Skeletal muscle cell (primary cell): ENCODE measurements around the gene LIMA1.
A peak's percentile ranks its signal among the peaks of the same experiment; 100 is the strongest.
"Not testable (repeated sequence)": the region's sequence is repeated elsewhere in the genome, so short reads cannot be mapped to it uniquely, and the experiment has no call there.

Experiments used
- DNase-seq: peaks from one replicate; pipeline ENCODE4 v3.0.0-alpha.2; 2010; ENCODE audit warnings: low read depth
- H3K4me3 ChIP-seq: 2 replicates; pipeline ENCODE4 v1.5.1; 2011; ENCODE audit warnings: low read depth, mild to moderate bottlenecking, control low read depth, low read length, moderate library complexity

LIMA1 gene

DNA sequence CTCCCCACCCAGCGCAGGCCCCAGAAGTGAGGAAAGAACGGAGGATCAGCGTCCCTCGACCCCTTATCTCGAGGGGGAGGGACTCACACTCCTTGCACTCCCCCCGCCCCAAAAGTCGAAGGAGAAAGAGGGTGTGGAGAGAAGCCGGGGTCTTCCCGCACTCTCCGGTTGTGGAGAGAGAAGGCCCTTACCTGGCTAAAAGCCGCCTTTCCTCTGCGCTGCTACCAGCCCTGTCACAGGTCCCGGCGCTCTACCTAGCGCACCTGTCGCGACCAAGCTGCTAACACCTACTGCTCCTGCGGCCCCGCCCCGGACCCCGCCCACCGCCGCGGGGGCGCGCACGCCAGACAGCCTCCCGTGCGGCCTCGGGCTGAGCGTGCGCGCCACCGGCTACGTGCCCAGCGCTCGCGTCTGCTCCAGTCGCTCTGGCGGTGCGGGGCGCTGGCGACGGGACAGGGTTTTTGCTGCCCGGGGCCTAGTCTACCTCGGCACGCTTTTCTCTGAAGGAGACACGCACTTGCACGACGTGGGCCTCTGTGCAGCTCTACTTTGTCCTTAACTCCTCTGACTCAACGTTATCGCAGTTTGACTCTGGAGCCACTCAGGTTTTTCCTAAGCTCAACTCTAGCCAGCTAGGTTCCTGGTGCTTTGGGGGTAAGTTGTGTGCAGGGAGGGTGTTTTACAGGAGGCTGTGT is at the start of gene LIMA1:
TSS of gene LIMA1 (minus strand) at position 292 of the 695 bp plus-strand sequence. CDS start 34,769 bp downstream, outside the sequence.
- peak within 1 kb of the TSS; percentile 94 for H3K4me3 ChIP-seq
- DNase-seq = peak; percentile 27

DNA sequence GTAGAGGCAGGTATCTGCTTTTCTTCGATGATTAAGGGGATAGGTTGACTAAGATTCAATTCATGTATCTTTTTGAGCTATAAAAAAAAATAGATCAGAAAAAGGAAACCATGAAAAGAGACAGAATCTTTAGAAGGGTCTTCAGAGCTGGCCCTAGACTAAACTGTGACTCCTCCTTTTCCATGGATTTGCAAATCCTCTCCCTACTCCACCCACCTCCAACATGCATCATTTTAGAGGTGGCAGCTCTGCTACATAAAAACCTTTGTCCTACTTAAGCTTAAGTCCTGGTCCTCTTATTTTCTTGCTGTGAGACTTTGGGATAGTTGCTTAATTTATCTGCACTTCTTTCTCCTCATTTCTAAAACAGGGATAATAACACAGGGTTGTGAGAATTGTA is 48.4 kb upstream of the LIMA1 start:
- DNase-seq = no peak
- H3K4me3 ChIP-seq = no peak overlapping the region

DNA sequence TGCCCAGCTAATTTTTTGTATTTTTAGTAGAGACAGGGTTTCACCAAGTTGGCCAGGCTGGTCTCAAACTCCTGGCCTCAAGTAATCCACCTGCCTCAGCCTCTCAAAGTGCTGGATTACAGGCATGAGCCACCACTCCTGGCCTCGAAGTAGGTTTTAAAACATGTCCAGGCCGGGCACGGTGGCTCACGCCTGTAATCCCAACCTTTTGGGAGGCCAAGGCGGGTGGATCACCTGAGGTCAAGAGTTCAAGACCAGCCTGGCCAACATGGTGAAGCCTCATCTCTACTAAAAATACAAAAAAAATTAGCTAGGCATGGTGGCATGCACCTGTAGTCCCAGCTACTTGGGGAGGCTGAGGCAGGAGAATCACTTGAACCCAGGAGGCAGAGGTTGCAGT is 45.3 kb upstream of the LIMA1 start:
- not testable (repeated sequence) for DNase-seq

DNA sequence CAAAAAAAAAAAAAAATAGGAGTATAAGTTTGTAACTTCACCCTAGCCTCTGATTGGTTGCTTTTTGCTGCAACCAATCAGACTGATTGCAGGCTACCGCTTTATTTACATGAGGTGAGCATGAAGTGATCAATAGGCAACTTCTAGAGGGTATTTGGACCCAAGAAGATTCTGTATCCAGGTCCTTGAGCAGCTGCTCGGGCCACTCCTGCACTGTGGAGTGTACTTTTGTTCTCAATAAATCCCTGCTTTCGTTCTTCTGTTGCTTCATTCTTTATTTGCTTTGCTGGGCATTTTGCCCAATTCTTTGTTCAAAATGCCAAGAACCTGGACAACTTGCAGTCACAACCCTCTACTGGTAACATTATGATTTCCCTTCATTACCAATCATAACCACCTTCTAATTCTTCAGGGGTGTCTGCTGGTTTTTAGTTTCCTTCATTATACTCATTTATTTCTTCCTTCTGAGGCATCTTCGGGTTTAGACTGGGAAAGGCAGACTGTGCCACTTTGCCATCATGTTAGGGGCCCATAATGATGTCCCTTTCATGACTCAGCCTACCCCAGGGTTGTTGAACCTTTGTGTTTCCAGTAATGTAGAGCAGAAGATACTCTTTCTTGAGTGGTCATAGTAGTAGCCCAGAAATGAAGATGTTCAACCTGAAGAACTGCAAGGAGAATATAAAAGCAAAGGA is 43.4 kb upstream of the LIMA1 start:
- peak; percentile 41 for DNase-seq
- no peak overlapping the region for H3K4me3 ChIP-seq

More for the DNA sequence above, 45.3 kb upstream of the LIMA1 start:
- H3K4me3 ChIP-seq = not testable (repeated sequence)

DNA sequence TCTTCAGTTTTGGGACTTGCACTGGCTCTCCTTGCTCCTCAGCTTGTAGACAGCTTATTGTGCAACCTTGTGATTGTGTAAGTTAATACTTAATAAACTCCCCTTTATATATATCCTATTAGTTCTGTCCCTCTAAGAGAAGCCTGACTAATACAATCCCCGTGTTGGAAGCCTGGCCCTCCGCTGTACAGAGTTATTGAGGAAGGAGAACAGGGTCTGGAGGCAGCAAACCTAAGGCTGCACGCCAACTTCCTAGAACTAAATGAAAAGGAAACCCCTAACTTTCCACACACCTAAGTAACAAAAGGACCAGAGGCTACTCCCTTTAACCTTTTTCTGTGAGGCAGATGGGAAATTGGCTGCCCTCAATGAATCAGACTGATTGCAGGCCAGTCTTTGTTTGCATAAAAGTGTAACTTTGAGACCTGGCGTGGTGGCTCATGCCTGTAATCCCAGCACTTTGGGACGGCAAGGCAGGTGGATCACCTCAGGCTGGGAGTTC is 42.6 kb upstream of the LIMA1 start:
- DNase-seq = no peak
- no peak overlapping the region for H3K4me3 ChIP-seq

DNA sequence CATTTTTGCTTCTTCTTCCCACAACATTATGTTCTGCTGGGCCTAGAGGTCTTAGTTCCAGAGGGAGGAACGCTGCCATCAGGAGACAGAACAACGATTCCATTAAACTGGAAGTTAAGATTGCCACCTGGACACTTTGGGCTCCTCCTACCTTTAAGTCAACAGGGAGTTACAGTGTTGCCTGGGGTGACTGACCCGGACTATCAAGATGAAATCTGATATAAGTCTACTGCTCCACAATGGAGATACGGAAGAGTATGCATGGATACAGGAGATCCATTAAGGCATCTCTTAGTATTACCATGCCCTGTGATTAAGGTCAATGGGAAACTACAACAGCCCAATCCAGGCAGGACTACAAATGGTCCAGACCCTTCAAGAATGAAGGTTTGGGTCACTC is 41.5 kb upstream of the LIMA1 start:
- not testable (repeated sequence) for DNase-seq, H3K4me3 ChIP-seq

DNA sequence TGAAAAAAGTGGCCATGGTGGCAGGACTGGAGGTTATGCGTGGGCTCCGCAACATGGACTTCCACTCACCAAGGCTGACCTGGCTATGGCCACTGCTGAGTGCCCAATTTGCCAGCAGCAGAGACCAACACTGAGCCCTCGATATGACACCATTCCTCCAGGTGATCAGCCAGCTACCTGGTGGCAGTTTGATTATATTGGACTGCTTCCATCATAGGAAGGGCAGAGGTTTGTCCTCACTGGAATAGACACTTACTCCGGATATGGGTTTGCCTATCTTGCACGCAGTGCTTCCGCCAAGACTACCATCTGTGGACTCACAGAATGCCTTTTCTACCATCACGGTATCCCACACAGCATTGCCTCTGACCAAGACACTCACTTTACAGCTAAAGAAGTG is 40.8 kb upstream of the LIMA1 start:
- not testable (repeated sequence) for H3K4me3 ChIP-seq, DNase-seq

DNA sequence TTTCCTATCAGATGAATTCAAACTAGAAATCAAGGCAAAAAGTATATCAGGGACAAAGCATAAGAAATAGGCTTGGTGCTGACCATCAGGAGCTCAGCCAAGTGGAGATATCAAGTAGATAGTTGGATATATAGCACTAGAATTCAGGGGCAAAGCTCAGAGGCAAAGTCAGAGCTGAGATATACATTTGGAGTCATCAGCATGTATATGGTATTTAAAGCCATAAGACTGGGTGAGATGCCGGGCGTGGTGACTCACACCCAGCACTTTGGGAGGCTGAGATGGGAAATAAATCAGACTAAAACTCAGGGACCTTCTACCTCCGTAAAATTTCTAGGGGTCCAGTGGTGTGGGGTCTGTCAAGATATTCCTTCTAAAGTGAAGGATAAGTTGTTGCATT is 38.9 kb upstream of the LIMA1 start:
- no peak overlapping the region for H3K4me3 ChIP-seq
- no peak for DNase-seq

DNA sequence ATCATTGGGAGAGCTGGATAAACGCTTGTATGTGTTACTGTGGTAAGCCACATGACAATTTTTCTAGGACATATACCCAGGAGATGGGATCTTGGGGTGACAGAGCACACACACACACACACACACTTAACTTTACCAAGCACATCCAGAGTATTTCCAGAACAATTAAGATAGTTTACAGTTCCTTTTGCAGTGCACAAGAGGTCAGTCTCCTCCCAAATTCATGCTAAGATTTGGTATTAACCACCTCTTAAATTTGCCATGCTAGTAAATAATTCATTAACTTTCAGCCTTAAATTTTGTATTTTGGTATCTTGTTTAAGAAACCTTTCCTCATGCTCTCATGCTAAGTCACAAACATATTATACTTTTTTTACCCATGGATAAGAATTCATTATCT is 33.9 kb upstream of the LIMA1 start:
- DNase-seq = no peak
- H3K4me3 ChIP-seq = no peak overlapping the region

DNA sequence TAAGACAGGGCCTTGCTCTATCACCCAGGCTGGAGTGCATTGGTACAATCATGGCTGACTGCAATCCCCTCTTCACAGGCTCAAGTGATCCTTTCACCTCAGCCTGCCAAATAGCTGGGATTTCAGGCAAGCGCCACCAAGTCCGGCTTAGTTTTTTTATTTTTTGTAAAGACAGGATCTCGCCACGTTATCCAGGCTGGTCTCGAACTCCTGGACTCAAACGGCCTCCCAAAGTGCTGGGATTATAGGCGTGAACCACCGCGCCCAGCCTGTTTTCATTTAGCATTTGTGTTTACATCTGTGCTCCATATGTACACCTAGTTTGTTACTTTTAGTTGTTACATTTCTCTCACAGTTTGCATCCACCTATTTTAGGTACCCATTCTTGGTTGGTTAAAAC is 32.5 kb upstream of the LIMA1 start:
- no peak for DNase-seq

DNA sequence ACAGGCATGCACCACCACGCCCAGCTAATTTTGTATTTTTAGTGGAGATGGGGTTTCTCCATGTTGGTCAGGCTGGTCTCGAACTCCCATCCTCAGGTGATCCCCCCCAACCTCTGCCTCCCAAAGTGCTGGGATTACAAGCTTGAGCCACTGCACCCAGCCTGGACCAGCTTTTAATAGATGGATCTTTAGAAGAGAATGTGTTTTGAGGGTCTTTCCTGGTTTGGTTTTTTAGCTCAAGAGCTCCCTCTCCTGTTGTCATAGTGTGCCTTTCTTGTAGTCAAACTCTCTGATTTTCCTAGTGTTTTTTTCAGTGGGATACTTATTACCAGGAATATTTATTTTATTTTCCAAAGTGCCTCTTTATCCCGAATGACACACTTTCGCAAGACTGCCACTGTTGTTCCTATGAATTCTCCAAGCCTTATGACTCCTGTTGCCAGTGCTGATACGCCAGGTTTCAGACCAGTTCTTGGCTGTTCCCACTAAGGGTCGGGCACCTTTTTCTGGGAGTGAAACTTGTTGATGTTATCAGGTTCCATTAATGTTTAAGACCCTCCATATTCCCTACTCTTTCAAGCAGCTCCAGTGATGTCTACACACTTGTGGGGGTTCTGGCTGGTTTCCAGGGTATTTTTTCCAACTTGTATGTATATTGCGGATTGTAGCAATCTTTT is 31.5 kb upstream of the LIMA1 start:
- H3K4me3 ChIP-seq = no peak overlapping the region
- DNase-seq = no peak

More for the DNA sequence above, 32.5 kb upstream of the LIMA1 start:
- no peak overlapping the region for H3K4me3 ChIP-seq

DNA sequence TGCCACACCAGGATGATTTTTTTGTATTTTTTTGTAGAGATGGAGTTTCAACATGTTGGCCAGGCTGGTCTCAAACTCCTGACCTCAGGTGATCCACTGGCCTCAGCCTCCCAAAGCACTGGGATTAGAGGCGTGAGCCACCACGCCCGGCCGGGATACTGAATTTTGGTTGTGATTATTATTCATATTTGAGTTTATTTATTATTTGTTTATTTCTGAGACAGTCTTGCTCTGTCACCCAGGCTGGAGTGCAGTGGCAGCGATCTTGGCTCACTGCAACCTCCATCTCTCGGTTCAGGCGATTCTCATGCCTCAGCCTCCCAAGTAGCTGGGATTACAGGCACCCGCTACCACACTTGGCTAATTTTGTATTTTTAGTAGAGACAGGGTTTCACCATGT is 30.7 kb upstream of the LIMA1 start:
- not testable (repeated sequence) for DNase-seq, H3K4me3 ChIP-seq

DNA sequence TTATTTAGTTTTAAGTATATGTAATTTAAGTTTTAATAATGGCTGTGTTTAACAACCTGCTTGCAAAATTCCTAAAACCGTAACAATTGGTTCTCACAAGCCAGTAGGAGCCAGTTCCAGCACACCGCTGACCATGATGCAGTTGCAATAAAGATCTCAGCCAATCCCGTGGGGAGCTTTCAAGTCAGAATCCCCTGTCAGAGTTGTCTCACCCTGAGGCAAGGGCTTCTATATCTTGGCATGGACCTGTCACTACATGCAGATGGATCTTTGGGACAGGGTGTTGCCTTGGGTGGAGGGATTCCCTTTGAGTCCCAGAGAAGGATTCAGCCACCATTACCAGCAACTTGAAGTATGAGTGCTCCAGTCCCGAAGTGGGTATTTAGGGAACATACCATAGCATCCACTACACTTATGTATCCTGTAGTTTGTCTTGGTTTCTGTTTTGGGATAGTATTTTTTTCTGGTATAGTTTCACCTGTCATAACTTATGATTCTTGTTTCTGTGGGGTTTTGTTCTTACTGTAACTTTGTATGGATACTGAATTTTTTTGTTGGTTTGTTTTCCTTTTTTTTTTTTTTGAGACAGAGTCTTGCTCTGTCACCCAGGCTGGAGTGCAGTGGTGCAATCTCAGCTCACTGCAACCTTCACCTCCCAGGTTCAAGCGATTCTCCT is 30.1 kb upstream of the LIMA1 start:
- no peak overlapping the region for H3K4me3 ChIP-seq
- no peak for DNase-seq

DNA sequence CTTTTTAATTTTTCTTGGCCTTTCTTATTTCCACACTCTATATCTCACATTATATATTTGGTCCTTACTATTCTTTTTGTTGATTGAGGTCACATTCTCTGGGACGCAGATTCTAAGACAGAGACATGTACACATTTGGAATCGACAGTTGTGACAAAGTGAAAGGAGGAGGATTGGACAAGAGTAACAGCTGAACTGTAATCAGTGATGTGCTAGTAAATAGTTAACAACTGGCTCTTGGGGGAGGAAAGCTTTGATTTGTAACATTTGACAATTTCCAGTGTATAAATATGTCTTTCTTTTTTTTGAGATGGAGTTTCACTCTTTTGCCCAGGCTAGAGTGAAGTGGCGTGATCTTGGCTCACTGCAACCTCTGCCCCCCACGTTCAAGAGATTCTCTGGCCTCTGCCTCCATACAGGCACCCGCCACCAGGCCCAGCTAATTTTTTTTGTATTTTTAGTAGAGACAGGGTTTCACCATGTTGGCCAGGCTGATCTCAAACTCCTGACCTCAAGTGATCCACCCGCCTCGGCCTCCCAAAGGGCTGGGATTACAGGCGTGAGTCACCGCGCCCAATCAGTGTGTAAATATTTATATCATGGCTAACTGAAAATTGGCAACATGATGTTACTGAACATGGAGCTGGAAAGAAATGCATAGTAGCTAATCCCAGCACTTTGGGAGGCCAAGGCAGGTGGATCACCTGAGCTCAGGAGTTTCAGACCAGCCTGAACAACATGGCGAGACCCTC is 28.7 kb upstream of the LIMA1 start:
- H3K4me3 ChIP-seq, DNase-seq: not testable (repeated sequence)

DNA sequence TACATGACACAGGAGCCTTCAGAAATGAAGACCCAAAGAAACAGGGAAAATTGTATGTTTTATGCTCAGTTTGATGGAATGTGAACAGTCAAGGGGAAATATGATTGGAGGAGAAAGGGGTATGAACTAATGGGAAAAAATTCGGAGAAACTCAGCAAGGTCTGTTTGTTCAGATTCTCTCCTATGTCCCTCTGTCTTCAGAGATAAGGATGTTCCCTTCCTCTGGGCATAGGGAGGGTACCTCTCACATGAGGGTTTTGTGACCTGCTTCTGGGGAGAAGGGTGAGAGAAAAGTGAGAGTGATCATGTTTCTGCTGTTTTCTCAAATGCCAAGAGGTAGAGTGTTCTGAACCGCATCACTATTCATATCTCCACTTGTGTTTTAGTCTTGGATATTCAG is 26.6 kb upstream of the LIMA1 start:
- DNase-seq = no peak

DNA sequence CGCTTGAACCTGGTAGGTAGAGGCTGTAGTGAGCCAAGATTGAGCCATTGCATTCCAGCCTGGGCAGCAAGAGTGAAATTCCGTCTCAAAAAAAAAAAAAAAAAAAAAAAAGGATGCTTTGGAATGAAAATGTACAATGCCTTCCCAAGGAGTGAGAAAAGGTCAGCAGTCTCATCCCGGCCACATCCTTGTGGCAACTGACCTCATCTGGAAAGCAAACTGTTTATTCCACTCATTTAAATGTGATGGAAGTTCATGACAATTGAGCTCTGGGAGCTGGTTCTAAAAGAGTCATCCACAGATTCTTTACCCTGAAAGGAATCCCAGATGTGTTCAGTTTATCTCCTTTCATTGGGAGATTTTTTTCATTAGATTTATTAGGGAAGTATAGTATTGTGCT is 19.4 kb upstream of the LIMA1 start:
- DNase-seq = no peak
- no peak overlapping the region for H3K4me3 ChIP-seq

More for the DNA sequence above, 26.6 kb upstream of the LIMA1 start:
- no peak overlapping the region for H3K4me3 ChIP-seq

DNA sequence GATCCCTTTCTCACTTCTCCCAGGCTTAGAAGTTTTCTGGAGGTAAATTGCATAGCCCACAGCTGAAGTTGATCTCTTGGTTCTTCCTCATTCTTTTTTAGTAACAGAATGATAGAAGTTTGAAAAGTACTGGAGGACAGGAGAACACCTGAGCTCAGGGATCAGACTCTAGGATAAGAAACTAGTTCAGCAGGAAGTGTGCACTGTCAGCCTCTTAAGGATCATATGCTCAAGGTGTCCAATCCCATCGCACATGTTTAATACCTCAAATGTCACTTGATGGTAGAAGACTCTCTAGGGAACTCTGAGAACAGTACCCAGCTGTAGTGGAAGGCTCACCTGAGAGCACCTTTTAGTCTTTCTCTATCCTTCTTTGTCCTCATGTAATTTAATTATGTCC is 14.7 kb upstream of the LIMA1 start:
- DNase-seq = no peak
- H3K4me3 ChIP-seq = no peak overlapping the region

DNA sequence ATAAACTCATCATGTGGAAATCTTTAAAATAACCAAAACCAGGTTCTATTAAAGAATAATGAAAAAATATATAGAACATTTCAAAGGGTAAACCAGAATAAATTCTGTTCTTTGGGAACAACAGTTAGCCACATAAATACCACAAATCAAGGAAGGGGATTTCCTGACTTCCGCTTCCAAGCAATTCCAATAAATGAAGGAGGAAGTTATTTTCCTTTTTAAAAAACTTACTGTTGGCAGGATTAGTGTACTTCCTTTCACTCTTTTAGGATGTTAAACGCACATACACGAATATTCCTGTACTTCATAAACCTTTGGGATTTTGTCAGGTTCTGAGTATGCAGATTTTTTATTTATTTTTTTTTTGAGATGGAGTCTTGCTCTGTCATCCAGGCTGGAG is 13.7 kb upstream of the LIMA1 start:
- no peak overlapping the region for H3K4me3 ChIP-seq
- DNase-seq = no peak

DNA sequence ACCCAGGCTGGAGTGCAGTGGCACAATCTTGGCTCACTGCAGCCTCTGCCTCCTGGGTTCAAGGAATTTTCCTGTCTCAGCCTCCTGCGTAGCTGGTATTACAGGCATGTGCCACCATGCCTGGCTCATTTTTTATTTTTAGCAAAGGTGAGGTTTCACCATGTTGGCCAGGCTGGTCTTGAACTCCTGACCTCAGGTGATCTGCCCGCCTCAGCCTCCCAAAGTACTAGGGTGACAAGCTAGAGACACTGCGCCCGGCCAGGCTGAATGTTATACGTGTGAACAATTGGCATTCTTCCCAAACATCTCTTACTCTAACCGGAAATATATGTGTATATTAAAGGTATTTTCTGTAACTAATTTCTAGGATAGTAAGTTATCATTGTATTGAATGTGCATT is 13.2 kb upstream of the LIMA1 start:
- no peak overlapping the region for H3K4me3 ChIP-seq
- no peak for DNase-seq
